GM12865 (cell line): ENCODE measurements around the gene TBCA.
A peak's percentile ranks its signal among the peaks of the same experiment; 100 is the strongest.

Source experiments
- DNase-seq: peaks from one replicate; pipeline ENCODE4 v3.0.0; 2010; ENCODE audit warnings: low read depth
- H3K4me3 ChIP-seq: 2 replicates; pipeline ENCODE4 v1.5.1; 2011; ENCODE audit warnings: mild to moderate bottlenecking, low read depth, low read length, control low read depth
- TF ChIP-seq, protein P1 (sequence below): IDR thresholded peaks from 2 replicates; pipeline ENCODE4 v1.5.1; 2011; ENCODE audit warnings: low read length, control low read depth, low read depth, inconsistent platforms; ENCODE audit not compliant: insufficient read depth; ENCODE audit errors: missing control alignments

Gene TBCA, protein sequence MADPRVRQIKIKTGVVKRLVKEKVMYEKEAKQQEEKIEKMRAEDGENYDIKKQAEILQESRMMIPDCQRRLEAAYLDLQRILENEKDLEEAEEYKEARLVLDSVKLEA

DNA sequence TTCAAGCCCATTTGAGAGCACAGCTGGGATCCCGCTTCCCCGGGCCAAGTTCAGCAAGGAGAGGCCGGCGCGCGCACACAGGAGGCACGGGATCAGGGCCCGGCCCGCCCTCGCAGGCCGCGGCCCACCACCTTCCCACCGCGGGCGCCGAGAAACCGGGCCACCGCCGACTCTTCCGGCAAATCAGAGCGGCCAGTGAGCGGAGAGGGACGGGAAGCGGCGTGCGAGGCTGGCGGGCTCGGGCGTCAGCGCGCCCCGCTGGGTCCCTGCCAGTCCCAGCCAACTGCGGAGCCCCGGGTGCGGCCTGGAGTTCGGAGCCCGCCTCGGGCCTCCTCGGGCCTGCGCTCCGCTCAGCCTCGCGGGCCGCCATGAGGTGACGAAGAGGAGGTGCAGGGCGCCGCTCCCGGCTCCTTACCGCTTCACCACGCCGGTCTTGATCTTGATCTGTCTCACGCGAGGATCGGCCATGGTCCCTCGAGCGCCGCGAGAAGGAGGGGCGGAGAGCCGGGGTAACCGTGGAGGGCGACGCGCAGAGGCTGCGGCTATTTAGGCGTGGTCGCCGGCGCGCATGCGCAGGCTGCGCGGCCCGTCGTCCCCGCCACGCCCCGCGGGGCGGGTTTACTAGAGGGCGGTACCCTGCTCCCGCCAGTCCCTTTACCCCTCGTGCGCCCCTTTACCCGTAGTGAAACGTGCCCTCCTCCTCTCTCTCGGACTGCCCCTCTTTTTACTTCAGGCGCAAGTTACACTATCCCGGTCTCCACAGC, at the start of gene TBCA:
Gene TBCA, minus strand, starts transcription at position 550 of the 764 bp plus-strand sequence. Its CDS starts 82 bp downstream, at position 468.
- DNase-seq: peak; percentile 96
- TF ChIP-seq, protein P1, sequence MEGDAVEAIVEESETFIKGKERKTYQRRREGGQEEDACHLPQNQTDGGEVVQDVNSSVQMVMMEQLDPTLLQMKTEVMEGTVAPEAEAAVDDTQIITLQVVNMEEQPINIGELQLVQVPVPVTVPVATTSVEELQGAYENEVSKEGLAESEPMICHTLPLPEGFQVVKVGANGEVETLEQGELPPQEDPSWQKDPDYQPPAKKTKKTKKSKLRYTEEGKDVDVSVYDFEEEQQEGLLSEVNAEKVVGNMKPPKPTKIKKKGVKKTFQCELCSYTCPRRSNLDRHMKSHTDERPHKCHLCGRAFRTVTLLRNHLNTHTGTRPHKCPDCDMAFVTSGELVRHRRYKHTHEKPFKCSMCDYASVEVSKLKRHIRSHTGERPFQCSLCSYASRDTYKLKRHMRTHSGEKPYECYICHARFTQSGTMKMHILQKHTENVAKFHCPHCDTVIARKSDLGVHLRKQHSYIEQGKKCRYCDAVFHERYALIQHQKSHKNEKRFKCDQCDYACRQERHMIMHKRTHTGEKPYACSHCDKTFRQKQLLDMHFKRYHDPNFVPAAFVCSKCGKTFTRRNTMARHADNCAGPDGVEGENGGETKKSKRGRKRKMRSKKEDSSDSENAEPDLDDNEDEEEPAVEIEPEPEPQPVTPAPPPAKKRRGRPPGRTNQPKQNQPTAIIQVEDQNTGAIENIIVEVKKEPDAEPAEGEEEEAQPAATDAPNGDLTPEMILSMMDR: peak; percentile 13
- peak within 1 kb of the TSS; percentile 89 for H3K4me3 ChIP-seq

DNA sequence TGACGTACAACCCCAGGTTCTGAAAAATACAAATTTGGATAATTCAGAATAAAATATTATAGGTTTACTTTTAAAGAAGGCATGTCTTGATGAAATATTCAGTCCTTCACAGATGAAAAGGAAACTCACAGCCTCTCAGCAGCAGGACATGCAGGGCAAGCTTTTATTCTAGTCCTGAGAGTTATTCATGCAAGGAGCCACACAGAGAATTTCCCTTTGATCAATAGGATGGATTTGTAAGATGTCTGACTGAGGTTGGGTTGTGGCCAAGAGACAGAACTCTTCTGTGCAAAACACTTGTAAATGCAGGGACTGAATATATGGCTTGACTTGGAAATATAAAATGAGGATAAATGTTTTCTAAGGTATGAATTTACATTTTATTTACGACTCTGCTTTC, 48.8 kb upstream of the TBCA start:
- DNase-seq: no peak
- no peak overlapping the region for H3K4me3 ChIP-seq
- TF ChIP-seq, protein P1: no peak

DNA sequence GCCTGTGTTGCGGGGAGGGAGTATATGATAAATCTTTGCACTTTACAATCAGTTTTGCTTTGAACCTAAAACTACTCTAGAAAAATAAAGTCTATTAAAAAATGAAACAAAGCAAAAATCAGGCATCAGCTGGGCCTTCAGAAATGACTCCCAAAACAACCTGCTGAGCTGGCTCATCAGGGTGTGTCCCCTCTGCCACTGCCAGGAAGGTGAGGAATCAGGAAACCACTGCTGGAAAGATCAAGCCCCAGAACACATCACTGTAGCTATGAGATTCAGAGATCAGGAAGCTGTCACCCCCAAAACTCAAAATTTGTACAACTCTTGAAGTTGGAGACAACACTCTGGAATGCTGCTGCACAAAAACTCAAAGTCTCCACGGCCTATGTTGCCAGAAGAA, 40.5 kb upstream of the TBCA start:
- H3K4me3 ChIP-seq: no peak overlapping the region
- TF ChIP-seq, protein P1: no peak
- no peak for DNase-seq

DNA sequence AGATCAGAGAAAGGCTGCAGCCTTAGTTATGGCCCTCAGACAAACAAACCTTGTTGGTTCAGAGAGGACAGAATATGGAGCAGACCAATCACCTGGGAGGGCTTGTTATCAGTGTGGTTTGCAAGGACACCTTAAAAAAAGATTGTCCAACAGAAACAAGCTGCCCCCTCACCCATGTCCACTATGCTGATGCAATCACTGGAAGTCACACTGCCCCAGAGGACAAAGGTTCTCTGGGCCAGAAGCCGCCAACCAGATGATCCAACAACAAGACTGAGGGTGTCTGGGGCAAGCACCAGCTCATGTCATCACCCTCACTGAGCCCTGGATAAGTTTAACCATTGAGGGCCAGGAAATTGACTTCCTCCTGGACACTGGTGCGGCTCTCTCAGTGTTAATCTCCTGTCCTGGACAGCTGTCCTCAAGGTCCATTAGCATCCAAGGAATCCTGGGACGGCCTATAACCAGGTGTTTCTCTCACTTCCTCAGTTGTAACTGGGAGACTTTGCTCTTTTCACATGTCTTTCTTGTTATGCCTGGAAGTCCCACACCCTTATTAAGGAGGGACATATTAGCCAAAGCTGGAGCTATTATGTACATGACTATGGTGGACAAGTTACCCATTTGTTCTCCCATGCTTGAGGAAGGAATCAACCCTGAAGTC, 36.9 kb upstream of the TBCA start:
- H3K4me3 ChIP-seq: no peak overlapping the region
- TF ChIP-seq, protein P1: no peak
- DNase-seq: no peak

DNA sequence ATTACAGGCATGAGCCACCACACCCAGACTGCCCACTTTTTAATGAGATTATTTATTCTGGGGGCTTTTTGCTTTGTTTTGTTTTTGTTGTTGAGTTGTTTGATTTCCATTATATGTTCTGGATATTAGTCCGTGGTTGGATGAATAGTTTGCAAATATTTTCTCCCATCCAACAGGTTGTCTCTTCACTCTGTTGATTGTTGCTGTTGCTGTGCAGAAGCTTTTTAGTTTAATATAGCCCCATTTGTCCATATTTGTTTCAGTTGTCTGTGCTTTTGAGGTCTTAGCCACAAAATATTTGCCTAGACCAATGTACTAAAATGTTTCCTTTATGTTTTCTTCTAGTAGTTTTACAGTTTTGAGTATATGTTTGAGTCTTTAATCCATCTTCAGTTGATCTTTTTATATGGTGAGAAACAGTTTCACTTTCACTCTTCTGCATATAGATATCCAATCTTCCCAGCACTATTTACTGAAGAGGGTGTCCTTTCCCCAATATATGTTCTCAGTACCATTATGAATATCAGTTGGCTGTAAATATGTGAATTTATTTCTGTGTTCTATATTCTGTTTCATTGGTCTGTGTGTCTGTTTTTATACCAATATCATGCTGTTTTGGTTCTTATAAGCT, 30.2 kb upstream of the TBCA start:
- no peak overlapping the region for H3K4me3 ChIP-seq
- TF ChIP-seq, protein P1: no peak
- DNase-seq: no peak

DNA sequence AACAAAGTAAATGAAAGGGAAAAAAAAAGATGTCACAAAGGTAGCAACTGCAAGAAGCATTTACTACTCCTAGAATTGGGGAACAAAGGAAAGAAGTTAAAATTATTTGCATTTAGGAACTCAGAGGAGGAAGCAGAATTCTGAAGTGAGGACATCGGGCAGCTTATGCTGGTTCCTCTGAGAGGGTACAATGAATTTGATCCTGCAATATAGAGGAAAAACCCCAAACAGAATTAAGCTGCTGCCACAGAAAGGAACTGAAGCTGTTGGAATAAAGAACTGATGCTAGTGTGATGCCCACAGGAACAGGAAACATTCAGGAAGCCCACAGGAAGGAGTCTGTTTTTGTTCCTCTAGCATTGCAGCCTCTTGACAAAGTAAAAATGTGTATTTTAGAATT, 22.3 kb upstream of the TBCA start:
- no peak overlapping the region for H3K4me3 ChIP-seq
- no peak for DNase-seq
- TF ChIP-seq, protein P1: no peak
